Endometrial microvascular endothelial cells (primary cell): ENCODE results near the gene FCGR3B. TPM values are rescaled to one million over a fixed set of nuclear protein-coding genes. Genes with fewer than 3 reads are reported as not detected.
"Not testable (repeated sequence)": the region's sequence is repeated elsewhere in the genome, so short reads cannot be mapped to it uniquely, and the experiment has no call there.

ENCODE experiments used
- in situ Hi-C: cut with HindIII; loops from 2 replicates; pipeline ENCODE4 v1.10.0; 2017; ENCODE audit warnings: low sequenced_read_pairs, low pct_unique_long_range_greater_than_20kb; ENCODE audit errors: inconsistent ontology term
- total RNA-seq: library from RNA; depleted of rRNA; stranded (reverse); fragments of >200 nt; gene quantifications from one replicate; pipeline ENCODE4 v1.2.3, GENCODE V29; 2015; ENCODE audit errors: inconsistent ontology term

The FCGR3B gene
- not detected for total RNA-seq

DNA sequence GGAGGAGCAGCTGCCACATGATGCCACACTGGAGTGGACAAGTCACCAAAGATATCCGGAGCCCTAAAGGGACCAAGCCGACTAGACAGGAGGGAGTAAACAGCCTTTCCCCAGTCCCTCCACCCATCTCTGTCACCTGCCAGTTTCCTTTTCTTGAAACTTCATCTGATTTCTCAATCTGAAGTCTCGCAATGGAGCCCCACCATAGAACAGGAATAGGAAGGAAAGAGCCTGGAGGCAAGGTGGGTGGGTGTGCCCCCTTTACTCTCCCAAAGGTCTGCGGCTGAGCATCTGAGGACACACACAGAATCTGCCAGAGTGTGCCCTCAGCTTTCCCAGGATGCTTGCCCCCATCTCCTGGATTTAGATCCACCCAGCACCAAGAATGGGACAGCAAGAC is at the start of gene FCGR3B:
TSS of gene FCGR3B (minus strand) at position 101 of the 400 bp plus-strand sequence. CDS start at position 19, 82 bp downstream.
- in situ Hi-C loops = no loop called here

DNA sequence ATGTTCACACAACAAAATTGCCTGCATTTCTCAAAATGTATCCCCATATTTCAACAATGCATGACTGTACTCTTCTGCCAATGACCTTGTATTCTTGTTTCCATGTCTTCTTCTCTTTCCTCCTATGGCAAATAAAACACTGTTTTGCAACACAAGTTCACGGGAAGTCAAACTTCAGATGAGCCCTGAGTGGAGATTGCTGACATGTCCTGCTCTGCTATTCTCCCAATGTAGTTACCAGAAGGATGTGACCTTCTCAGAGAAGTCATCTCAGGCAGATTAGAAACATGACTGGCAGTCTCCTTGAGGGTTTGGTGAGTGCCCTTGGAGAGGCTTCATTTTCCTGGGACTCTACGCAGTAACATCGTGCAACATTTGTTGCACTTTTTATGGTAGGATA is 47.5 kb upstream of the FCGR3B start:
- in situ Hi-C loops = no loop called here

DNA sequence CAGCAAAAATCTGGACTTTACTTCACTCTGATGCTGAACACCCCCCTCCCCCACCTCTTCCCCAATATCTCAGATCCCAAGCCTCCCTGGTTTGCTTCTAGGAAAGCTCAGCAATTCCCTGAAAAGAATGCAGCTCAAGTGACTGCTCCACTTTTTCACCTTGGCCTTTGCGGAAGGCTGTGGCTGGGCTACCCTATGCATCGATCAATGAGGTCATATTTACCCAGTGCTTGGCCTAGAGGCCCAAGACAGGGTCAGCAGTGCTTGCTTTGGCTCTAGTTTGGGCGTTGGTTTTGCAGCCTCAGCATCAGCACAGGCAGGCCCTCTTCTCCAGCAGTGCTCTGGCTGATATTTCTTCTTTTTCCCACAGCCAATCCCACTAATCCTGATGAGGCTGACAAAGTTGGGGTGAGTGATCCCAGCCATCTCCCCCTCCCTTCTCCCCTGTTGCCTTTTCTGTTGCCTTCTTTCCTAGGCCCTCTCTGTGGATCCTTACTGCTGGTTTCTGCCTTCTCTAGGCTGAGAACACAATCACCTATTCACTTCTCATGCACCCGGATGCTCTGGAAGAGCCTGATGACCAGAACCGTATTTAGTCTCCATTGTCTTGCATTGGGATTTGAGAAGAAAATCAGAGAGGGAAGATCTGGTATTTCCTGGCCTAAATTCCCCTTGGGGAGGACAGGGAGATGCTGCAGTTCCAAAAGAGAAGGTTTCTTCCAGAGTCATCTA is 46.1 kb upstream of the FCGR3B start:
- in situ Hi-C loops = no loop called here

DNA sequence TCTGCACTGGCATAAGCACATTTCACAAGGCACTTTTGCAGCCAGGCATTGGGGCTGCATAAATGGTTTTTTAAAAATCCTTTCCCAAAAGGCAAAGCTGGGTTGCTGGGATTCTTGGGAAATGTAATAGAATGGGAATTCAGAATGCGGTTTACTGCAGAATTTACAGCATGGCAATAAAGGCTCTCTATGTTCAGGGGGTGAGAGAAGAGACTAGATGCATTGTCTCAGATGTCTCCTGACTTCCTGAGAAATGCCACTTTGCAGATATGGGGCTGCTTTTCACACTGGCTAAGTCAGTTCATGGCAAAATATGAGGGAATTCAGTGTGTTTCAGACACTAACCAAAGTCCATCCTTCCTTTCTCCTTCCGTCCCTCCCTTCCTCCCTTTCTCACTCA is 45.5 kb upstream of the FCGR3B start:
- in situ Hi-C loops = no loop called here

DNA sequence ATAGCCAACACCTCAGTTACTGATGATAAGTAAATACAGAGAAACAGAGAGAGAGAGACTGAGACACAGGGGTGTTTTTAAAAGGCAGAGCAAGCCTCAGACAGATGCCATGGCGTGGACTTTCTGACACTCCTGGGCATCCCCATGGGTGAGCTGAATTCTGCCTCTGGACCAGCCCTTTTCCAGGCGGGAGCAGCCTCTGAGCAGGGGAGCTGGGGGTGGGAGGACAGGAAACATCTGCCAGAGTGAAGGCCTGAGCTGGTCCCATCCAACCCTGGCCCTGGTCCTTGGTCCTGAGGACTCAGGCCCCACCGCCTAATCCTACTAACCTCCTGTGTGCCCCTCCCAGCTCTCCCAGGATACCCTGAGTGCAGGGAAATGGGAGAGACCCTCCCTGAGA is 43.9 kb upstream of the FCGR3B start:
- in situ Hi-C loops = not testable (repeated sequence)

DNA sequence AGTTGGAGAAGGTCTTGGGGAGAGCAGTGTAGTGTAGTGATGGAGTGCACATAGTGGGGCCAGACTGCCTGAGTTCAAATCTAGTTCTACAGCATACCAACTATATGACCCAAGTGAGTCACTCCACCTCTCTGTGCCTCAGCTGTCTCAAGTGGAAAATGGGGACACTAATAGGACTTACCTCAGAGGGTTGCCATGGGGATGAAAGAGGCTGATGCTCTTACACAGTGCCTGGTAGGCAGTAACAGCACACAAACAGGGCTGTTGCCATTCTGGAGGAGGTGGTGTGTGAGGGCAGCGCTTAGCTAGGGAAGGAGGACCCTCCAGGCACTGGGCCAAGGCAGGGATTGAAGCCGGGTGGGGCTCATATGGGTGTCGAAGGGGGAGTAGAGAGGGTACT is 43.5 kb upstream of the FCGR3B start:
- in situ Hi-C loops = not testable (repeated sequence)

DNA sequence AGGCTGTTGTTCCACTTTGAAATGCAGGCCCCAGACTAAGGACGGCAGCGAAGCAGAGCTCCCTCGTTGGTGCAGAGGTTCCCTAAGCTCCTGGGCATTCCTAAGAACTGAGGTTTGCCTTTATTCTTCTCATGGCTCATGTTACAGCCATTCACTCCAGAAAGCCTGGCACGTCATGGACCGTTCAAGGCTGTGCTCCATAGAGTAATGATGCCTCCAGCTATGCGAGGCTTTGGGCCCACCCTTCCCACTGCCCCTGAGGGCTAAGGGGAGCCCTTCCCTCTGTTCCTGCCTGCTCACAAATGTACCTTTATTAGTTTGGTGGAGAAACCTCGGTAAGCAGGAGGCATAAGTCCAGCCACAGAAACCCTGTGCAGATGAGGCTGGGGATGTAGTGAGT is 42.5 kb upstream of the FCGR3B start:
- in situ Hi-C loops = not testable (repeated sequence)

DNA sequence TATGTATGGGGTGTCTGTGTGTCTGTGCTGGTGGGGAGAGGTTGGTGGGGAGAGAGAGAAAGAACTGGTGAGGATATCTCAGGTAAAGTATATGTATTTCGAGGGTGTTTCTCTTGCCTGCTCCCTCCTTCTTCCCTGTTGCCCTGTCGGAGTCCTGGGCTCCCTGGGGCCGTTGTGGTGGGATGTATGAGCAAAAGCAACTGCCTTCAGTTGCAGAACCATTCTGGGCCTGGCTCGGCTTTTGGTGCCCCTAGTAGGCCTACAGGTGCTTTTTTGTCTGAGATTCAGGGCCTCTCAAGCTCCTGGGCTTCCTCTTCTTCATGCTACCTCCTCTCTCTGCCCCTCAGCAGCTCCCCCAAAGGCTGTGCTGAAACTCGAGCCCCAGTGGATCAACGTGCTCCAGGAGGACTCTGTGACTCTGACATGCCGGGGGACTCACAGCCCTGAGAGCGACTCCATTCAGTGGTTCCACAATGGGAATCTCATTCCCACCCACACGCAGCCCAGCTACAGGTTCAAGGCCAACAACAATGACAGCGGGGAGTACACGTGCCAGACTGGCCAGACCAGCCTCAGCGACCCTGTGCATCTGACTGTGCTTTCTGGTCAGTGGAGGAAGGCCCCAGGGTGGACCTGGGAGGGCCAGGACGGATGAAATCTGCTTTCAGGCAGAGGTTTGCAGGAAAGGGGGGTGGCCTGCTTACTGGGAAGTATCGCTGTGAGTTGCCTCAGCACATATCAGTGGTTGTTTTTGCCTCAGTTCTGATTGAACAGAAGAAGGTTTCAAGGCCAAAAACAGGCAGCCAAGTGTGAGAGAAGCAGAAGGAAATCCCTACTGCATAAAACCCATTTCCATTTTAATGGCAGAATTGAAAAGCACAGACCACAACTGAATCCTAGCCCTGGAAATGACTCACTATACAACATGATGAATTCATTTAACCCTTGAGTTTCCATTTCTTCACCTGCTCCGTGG is 40.4 kb upstream of the FCGR3B start:
- in situ Hi-C loops = not testable (repeated sequence)

DNA sequence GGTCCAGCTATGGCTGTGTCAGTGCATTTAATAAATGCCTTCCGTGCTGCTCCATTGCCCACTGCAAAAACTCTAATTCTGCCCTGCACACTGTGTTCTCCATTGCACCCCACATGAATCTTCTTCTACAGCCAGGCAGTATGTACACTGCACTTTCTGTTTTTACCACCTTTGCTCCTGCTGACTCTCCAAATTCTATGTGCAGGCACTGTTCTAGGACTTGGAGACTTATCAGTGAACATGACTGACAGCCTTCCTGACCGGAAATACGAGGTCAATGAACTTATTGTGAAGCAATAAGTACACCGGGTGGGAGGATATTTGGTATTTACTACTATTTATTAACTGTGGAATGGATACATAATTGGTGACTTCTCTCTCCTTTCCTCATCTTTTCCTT is 33.7 kb upstream of the FCGR3B start:
- in situ Hi-C loops = not testable (repeated sequence)

DNA sequence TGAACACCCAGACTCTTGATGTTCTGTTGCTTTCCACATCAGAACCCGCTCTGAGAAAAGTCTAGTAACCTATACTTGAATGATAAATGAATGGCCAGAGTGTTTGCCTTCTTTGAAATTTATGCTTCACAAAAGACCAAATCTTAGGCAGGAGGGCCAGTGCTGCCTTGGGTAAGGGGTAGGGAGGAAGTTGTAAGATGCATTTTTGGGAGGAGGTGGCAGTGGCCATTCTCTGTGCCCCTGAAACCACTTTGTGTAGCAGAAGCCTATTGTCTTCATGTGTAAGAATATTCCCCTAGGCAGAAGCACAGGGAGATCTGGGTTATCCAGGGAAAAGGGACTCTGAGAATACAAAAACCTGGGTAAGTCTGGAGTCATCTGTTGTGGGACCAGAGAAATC is 32.6 kb upstream of the FCGR3B start:
- in situ Hi-C loops = not testable (repeated sequence)

DNA sequence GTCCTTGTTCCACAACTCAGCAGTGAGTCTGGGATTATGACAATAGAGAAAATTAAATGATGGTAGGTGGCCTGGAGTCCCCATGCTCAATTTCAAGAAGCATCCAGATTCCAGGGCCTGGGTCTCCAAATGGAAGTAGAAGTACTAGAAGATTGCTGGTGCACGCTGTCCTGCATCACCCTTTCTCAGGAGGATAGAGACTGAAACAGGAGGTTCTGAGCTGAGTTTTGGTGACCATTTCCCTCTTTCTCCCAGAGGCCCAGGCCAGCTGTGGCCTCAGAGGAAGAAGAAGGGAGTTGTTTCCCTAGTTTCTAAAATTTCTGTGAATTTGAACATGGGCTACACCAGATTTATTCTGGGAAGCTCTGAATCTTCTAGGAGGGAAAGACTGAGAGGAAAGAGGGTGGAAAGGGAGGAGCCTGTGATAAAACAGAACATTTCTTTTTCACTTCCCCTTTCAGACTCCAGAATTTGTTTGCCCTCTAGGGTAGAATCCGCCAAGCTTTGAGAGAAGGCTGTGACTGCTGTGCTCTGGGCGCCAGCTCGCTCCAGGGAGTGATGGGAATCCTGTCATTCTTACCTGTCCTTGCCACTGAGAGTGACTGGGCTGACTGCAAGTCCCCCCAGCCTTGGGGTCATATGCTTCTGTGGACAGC is 31.8 kb upstream of the FCGR3B start, which contains the start of gene FCGR2B:
TSS of gene FCGR2B (plus strand) at position 460 of the 656 bp plus-strand sequence. CDS start at position 559, 99 bp downstream.
- in situ Hi-C loops = not testable (repeated sequence)

DNA sequence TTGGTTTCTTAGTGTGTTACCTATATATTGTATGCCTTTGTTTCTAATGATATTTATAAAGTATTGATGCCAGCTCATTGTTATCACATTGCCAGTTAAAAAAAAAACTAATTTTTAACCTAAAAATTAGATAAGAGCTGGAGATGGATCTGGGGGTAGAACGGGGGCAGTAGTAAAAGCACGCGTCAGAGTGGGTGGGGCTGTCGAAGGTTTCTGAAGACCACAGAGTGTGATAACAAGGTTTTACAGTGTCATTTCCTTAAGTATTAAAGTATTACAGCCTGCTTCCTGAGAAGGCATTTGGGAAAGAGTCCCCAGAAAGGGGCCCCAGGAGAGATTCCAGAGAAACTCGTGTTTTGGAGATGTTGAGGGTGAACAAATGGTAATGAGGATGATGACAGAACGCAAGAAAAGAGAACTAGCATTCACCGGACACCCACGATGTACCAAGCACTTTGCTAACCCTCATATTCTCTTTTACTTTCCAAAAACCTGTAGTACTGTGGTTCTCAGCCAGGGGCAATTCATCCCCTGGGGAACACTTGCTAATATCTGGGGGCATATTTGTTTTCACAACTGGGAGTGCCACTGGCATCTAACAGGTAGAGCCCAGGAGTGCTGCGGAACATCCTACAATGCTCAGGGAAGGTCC is 30.8 kb upstream of the FCGR3B start:
- in situ Hi-C loops = not testable (repeated sequence)

DNA sequence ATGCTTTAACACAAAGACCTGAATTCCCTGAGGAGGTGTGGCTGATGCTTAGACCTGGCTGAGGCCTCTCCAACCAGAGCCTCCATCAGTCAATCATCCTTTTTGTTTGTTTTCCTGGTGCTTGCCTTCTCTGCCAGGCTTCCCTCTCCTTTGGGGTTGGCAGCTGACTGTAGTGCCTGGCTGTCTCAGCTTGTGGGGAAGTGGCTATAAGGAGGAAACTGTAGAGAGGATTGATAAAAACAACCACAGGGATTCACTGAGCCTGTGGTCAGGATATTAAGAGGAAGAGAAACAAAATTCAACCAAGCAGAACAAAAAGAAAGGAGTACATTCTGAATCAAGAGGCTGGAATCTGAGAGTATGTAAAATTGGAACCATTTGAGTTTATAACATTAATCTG is 27.5 kb upstream of the FCGR3B start:
- in situ Hi-C loops = not testable (repeated sequence)

DNA sequence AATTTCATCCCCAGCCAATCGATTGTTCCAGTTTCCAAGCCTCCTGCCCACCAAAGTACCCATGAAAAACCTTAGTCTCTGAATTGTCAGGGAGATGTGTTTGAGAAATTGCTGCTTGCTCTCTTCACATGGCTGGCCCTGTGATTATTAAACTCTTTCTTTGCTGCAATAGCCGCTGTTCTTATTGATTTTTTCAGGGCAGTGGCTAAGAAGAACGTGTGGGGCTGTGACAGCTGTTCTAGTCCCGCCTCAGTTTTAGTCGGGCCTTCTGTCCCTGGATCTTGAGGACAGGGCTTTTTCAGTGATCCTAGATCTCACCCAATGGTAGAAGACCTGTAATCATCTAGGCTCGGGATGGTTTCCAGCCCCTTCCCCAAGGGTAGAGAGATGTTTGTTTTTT is 23.0 kb upstream of the FCGR3B start:
- in situ Hi-C loops = not testable (repeated sequence)

DNA sequence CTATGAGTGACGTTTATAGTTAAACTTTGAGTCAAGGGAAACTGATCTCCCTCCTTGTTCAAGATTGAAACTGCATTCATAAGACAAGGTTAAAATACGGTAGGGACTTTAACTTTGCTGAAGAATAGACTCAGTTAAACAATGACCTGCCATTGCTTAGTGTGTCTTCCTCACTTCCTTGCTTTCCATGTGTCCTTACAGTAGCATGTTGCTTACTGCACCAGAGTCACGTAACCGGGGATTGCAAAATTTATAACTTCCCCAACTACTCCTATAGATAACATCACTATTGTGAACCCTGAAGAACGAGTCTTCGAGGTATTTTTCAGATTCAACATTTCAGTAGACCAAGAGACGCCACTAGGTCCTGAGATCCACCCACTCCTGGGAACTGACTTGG is 22.6 kb upstream of the FCGR3B start:
- in situ Hi-C loops = not testable (repeated sequence)

DNA sequence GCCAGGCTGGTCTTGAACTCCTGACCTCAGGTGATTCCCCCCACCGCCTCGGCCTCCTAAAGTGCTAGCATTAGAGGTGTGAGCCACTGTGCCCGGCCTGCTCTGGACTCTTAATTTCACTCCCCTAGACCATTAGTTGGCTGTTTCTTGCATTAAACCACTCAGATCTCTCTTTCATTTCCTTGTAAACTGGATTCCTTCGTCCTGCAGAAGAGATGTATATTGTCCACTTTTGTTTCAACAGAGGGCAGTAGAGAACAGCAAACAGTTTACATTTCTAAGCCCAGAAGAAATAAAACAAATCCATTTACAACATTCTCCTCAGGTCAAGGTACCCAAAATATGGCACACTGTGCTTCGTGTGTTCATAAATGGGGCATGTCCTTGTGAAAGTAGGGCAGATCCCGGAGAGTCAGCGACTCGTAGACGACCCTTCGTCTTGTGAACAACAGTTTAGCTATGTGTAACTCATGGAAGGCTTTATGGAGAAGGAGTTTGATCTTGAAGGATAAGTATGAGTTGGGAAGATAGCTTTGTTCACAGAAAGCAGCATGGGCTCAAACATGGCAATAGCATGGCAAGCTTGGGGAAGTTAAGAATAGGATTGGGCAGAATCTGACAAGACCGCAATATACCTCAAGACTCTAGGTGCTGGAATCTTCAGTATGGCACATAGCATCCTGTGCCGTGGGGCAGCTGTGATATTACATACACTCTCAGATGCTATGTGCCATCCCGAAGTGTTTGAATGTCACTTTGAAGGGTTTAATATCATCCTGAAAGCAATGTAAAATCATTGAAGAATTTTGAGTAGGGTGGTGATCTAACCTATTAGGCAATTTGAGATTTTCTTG is 16.8 kb upstream of the FCGR3B start:
- in situ Hi-C loops = not testable (repeated sequence)

DNA sequence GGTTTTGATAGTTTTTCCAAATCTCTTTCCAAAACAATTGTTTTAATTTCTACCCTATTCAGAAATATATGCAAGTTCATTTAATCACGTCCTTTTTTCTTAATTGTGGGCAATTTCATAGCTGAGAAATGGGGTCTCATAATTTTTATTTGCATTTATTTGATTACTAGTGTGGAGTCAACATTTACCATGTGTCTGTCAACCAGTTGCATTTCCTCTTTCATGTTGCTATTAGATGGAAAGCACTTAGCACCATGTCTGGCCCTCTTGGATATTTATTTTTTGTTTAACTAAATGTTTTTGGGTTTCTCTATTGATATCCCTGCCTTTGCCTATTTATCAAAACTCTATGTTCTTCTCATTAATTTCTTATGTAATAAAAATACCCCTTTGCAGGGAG is 13.9 kb upstream of the FCGR3B start:
- in situ Hi-C loops = not testable (repeated sequence)
